Measurements from ENCODE around the gene LRP8.

LRP8 gene

GRCh38 chr1:53279296-53280200 is 48.3 kb downstream of the LRP8 start:
- no peak for DNase-seq

- peak; percentile 79 for DNase-seq
Measured at GRCh38 chr1:53278298-53278725, 49.6 kb downstream of the LRP8 start.

- no peak for DNase-seq
Measured at GRCh38 chr1:53277326-53277725, 50.5 kb downstream of the LRP8 start.

- DNase-seq, result no peak
Measured at GRCh38 chr1:53276902-53277281, 51.0 kb downstream of the LRP8 start.

GRCh38 chr1:53276153-53276901 is 51.5 kb downstream of the LRP8 start:
- no peak for DNase-seq

- no peak for DNase-seq
Measured at GRCh38 chr1:53275566-53275965, 52.3 kb downstream of the LRP8 start.

GRCh38 chr1:53274541-53275185 is 53.2 kb downstream of the LRP8 start:
- no peak for DNase-seq

GRCh38 chr1:53274026-53274425 is 53.8 kb downstream of the LRP8 start:
- DNase-seq, result no peak

GRCh38 chr1:53273526-53273925 is 54.3 kb downstream of the LRP8 start:
- no peak for DNase-seq

GRCh38 chr1:53272349-53272748 is 55.5 kb downstream of the LRP8 start:
- DNase-seq, result no peak

- DNase-seq, result peak; percentile 1
Measured at GRCh38 chr1:53271446-53272090, 56.3 kb downstream of the LRP8 start.

GRCh38 chr1:53270873-53271272 is 57.0 kb downstream of the LRP8 start:
- peak; percentile 5 for DNase-seq

GRCh38 chr1:53270107-53270506 is 57.8 kb downstream of the LRP8 start:
- DNase-seq, result no peak

GRCh38 chr1:53267761-53268160 is 60.1 kb downstream of the LRP8 start:
- DNase-seq, result no peak

GRCh38 chr1:53266038-53266437 is 61.8 kb downstream of the LRP8 start:
- no peak for DNase-seq

- DNase-seq, result no peak
Measured at GRCh38 chr1:53265581-53265980, 62.3 kb downstream of the LRP8 start.

- DNase-seq, result no peak
Measured at GRCh38 chr1:53264048-53264447, 63.8 kb downstream of the LRP8 start.

GRCh38 chr1:53262000-53262399 is 65.9 kb downstream of the LRP8 start:
- DNase-seq, result no peak

GRCh38 chr1:53260631-53261247 is 67.1 kb downstream of the LRP8 start:
- DNase-seq, result no peak

GRCh38 chr1:53259932-53260331 is 67.9 kb downstream of the LRP8 start:
- DNase-seq, result no peak

- DNase-seq, result no peak
Measured at GRCh38 chr1:53258216-53258615, 69.7 kb downstream of the LRP8 start.

- DNase-seq, result no peak
Measured at GRCh38 chr1:53257454-53258081, 70.3 kb downstream of the LRP8 start.
